Neuronal stem cell (in vitro differentiated cells): ENCODE results near the gene INTS3. TPM values are rescaled to one million over a fixed set of nuclear protein-coding genes. Genes with fewer than 3 reads are reported as not detected.

Experiments
- DNase-seq: peaks from one replicate; pipeline ENCODE4 v3.0.0-alpha.2; 2013; ENCODE audit warnings: low spot score
- H2AFZ ChIP-seq: one replicate; pipeline ENCODE4 v1.6.1; 2013; ENCODE audit warnings: mild to moderate bottlenecking, low read length, inconsistent platforms
- H2AK5ac ChIP-seq: 2 replicates; pipeline ENCODE4 v1.6.1; 2013; ENCODE audit warnings: low read depth, mild to moderate bottlenecking, inconsistent platforms, low read length, moderate library complexity, mixed read lengths
- H2BK120ac ChIP-seq: 2 replicates; pipeline ENCODE4 v1.6.1; 2013; ENCODE audit warnings: low read depth, mild to moderate bottlenecking, inconsistent platforms, low read length, moderate library complexity, mixed read lengths
- H2BK12ac ChIP-seq: one replicate; pipeline ENCODE4 v1.6.1; 2013; ENCODE audit warnings: low read length, inconsistent platforms
- H2BK15ac ChIP-seq: 2 replicates; pipeline ENCODE4 v1.6.1; 2013; ENCODE audit warnings: mild to moderate bottlenecking, low read length, inconsistent platforms, mixed read lengths
- H2BK5ac ChIP-seq: one replicate; pipeline ENCODE4 v1.6.1; 2013; ENCODE audit warnings: inconsistent platforms, mild to moderate bottlenecking, low read length, moderate library complexity
- H3K14ac ChIP-seq: one replicate; pipeline ENCODE4 v1.6.1; 2013; ENCODE audit warnings: low read length, inconsistent platforms
- H3K18ac ChIP-seq: 2 replicates; pipeline ENCODE4 v1.6.1; 2013; ENCODE audit warnings: low read length, inconsistent platforms
- H3K23ac ChIP-seq: 2 replicates; pipeline ENCODE4 v1.6.1; 2013; ENCODE audit warnings: low read depth, mild to moderate bottlenecking, mixed read lengths, low read length, inconsistent platforms; ENCODE audit not compliant: poor library complexity
- H3K27ac ChIP-seq: replicated peaks from 3 replicates; pipeline ENCODE4 v1.5.1; 2013; ENCODE audit warnings: low read length, inconsistent platforms
- H3K27me3 ChIP-seq, 3 experiments: 2 replicates each; pipeline ENCODE4 v1.6.1; 2013; ENCODE audit warnings: low read length in 3 of 3, mild to moderate bottlenecking in 2 of 3, inconsistent platforms in 1 of 3, low read depth in 1 of 3, mixed read lengths in 1 of 3, moderate library complexity in 1 of 3; ENCODE audit not compliant: control insufficient read depth in 3 of 3, insufficient read depth in 3 of 3
- H3K36me3 ChIP-seq, 2 donors: replicated peaks in 1 of 2; 2 replicates each; pipeline ENCODE4 v1.6.1; 2013; ENCODE audit warnings: low read length in 2 of 2; ENCODE audit not compliant: control insufficient read depth in 2 of 2, insufficient read depth in 2 of 2
- H3K4ac ChIP-seq: 2 replicates; pipeline ENCODE4 v1.6.1; 2013; ENCODE audit warnings: inconsistent platforms, mild to moderate bottlenecking, low read length, moderate library complexity
- H3K4me1 ChIP-seq, 2 donors: 1 replicate in 1 of 2; 2 replicates in 1 of 2; pipeline ENCODE4 v1.6.1; 2013; ENCODE audit warnings: low read length in 2 of 2, low read depth in 1 of 2; ENCODE audit not compliant: control insufficient read depth in 2 of 2, insufficient read depth in 1 of 2
- H3K4me2 ChIP-seq: one replicate; pipeline ENCODE4 v1.6.1; 2013; ENCODE audit warnings: mild to moderate bottlenecking, low read length, inconsistent platforms; ENCODE audit not compliant: insufficient read depth, poor library complexity, severe bottlenecking
- H3K4me3 ChIP-seq, 2 donors: 2 replicates each; pipeline ENCODE4 v1.5.1; 2013; ENCODE audit warnings: low read length in 2 of 2, mild to moderate bottlenecking in 2 of 2, inconsistent platforms in 1 of 2, moderate library complexity in 1 of 2
- H3K79me1 ChIP-seq: one replicate; pipeline ENCODE4 v1.6.1; 2013; ENCODE audit warnings: low read depth, mild to moderate bottlenecking, inconsistent platforms, low read length, moderate library complexity
- H3K9ac ChIP-seq: one replicate; pipeline ENCODE4 v1.6.1; 2013; ENCODE audit warnings: mild to moderate bottlenecking, low read depth, low read length, inconsistent platforms; ENCODE audit not compliant: poor library complexity
- H3K9me3 ChIP-seq, 2 donors: replicated peaks in 1 of 2; 2 replicates each; pipeline versions ENCODE3 to v1.6.1; 2013; ENCODE audit warnings: low read length in 2 of 2, mild to moderate bottlenecking in 2 of 2, inconsistent platforms in 1 of 2, low read depth in 1 of 2, mixed read lengths in 1 of 2, moderate library complexity in 1 of 2; ENCODE audit not compliant: control insufficient read depth in 2 of 2, insufficient read depth in 1 of 2
- H4K8ac ChIP-seq: one replicate; pipeline ENCODE4 v1.6.1; 2013; ENCODE audit warnings: low read depth, mild to moderate bottlenecking, inconsistent platforms, low read length, moderate library complexity
- H4K91ac ChIP-seq: one replicate; pipeline ENCODE4 v1.6.1; 2013; ENCODE audit warnings: low read length, low read depth, mild to moderate bottlenecking, inconsistent platforms; ENCODE audit not compliant: poor library complexity
- WGBS, 2 donors: extraction: QIAGEN DNeasy Blood & Tissue Kit; methylation state at CpG; one replicate each; pipeline ENCODE4 v1.1.7; 2013; ENCODE audit warnings: missing lambda C conversion rate in 2 of 2, mixed read lengths in 1 of 2; ENCODE audit not compliant: insufficient read length in 2 of 2, insufficient replicate concordance in 1 of 2; ENCODE audit errors: extremely low coverage in 2 of 2; 5-methylcytosine and 5-hydroxymethylcytosine counted together
- polyA plus RNA-seq, 2 experiments: library from polyadenylated mRNA; stranded (reverse); fragments of 200-250 nt; gene quantifications; one replicate each; pipeline ENCODE4 v1.2.3, GENCODE V29; 2013

Gene INTS3
- 24.8 TPM for polyA plus RNA-seq (2013, experiment 1 of 2)
- polyA plus RNA-seq (2013, experiment 2 of 2), result 24.2 TPM

- H3K23ac ChIP-seq, result peak within 1 kb of the TSS; percentile 92
- peak within 1 kb of the TSS; percentile 63 for H2BK15ac ChIP-seq
- H3K14ac ChIP-seq, result no peak within 1 kb of the TSS
- peak; percentile 100 for DNase-seq
- peak within 1 kb of the TSS; percentile 90 for H4K91ac ChIP-seq
- peak within 1 kb of the TSS; percentile 78 for H3K27ac ChIP-seq
- H3K4me2 ChIP-seq, result peak within 1 kb of the TSS; percentile 92
- no peak within 1 kb of the TSS for H2BK120ac ChIP-seq
- peak within 1 kb of the TSS; percentile 90 for H2AFZ ChIP-seq
- H3K36me3 ChIP-seq, result peaks cover 0 to 16% of the 10 kb centered on the region in 2 donors
- H3K4me1 ChIP-seq, result peaks cover 3 to 18% of the 10 kb centered on the region in 2 donors
- H2BK12ac ChIP-seq, result no peak within 1 kb of the TSS
- H3K9ac ChIP-seq, result peak within 1 kb of the TSS; percentile 95
- H3K27me3 ChIP-seq, result no peaks in the 10 kb centered on the region
- H3K9me3 ChIP-seq, result no peaks in the 10 kb centered on the region
- H3K18ac ChIP-seq, result peak within 1 kb of the TSS; percentile 95
- peaks cover 5% of the 10 kb centered on the region for H3K79me1 ChIP-seq
- peak within 1 kb of the TSS; percentile 70 for H4K8ac ChIP-seq
- peak within 1 kb of the TSS; percentile 45 for H2BK5ac ChIP-seq
- no CpG with 5 or more reads among the region's 49 CpGs for WGBS, 2 donors
- peak within 1 kb of the TSS; percentile 84 to 87 for H3K4me3 ChIP-seq
- H3K4ac ChIP-seq, result no peak within 1 kb of the TSS
- H2AK5ac ChIP-seq, result peak within 1 kb of the TSS; percentile 79
These were observed at the start of gene INTS3 for GRCh38 chr1:153727463-153728304. TSS of gene INTS3 (plus strand) at chr1:153728050. CDS start at chr1:153728635, 585 bp downstream.

- H3K4me3 ChIP-seq, result peak within 1 kb of the TSS; percentile 31 to 81
- no peak within 1 kb of the TSS for H3K4ac ChIP-seq
- H3K9ac ChIP-seq, result peak within 1 kb of the TSS; percentile 92
- H3K4me1 ChIP-seq, result peaks cover 8 to 11% of the 10 kb centered on the region in 2 donors
- H2BK12ac ChIP-seq, result peak within 1 kb of the TSS; percentile 78
- H2AK5ac ChIP-seq, result peak within 1 kb of the TSS; percentile 57
- H3K4me2 ChIP-seq, result peak within 1 kb of the TSS; percentile 90
- peak within 1 kb of the TSS; percentile 99 for H3K23ac ChIP-seq
- H3K14ac ChIP-seq, result peak within 1 kb of the TSS; percentile 91
- peaks cover 3% of the 10 kb centered on the region for H3K79me1 ChIP-seq
- peak within 1 kb of the TSS; percentile 93 for H2BK15ac ChIP-seq
- H2BK120ac ChIP-seq, result peak within 1 kb of the TSS; percentile 92
- peak within 1 kb of the TSS; percentile 96 for H3K18ac ChIP-seq
- DNase-seq, result no peak
- no peaks in the 10 kb centered on the region for H3K36me3 ChIP-seq
- no CpG with 5 or more reads among the region's 78 CpGs for WGBS, 2 donors
- H3K27ac ChIP-seq, result no peak within 1 kb of the TSS
- no peak within 1 kb of the TSS for H4K91ac ChIP-seq
- peaks cover 20 to 59% (median 40%) of the 10 kb centered on the region in 3 experiments for H3K27me3 ChIP-seq
- peak within 1 kb of the TSS; percentile 57 for H2BK5ac ChIP-seq
- peak within 1 kb of the TSS; percentile 9 for H4K8ac ChIP-seq
- peaks cover 0 to 2% of the 10 kb centered on the region in 2 donors for H3K9me3 ChIP-seq
- H2AFZ ChIP-seq, result peak within 1 kb of the TSS; percentile 91
These were observed 49.1 kb upstream of the INTS3 start, which contains the start of gene NPR1 for GRCh38 chr1:153678519-153679336. TSS of gene NPR1 (plus strand) at chr1:153678688. CDS start at chr1:153679109, 421 bp downstream.

GRCh38 chr1:153679337-153680119, 48.3 kb upstream of the INTS3 start:
- Histone ChIP-seq H3K9me3 (peaks cover 0 to 2% of the 10 kb centered on the region in 2 donors), H3K14ac (peak overlapping the region; percentile 91), H3K9ac (peak overlapping the region; percentile 92), H4K8ac (peak overlapping the region; percentile 9), H3K27me3 (peaks cover 20 to 64% (median 40%) of the 10 kb centered on the region in 3 experiments), H2AK5ac (no peak overlapping the region), H3K23ac (peak overlapping the region; percentile 99), H3K4me2 (peak overlapping the region; percentile 90), H4K91ac (no peak overlapping the region), H2BK12ac (peak overlapping the region; percentile 78), H3K36me3 (no peaks in the 10 kb centered on the region), H2BK5ac (peak overlapping the region; percentile 57), H2BK15ac (peak overlapping the region; percentile 93), H3K4me3 (peak overlapping the region; percentile 31 to 81), H3K27ac (no peak overlapping the region), H2AFZ (peak overlapping the region; percentile 91), H3K79me1 (peaks cover 3% of the 10 kb centered on the region), H3K4ac (no peak overlapping the region), H3K18ac (peak overlapping the region; percentile 96), H3K4me1 (peaks cover 8 to 11% of the 10 kb centered on the region in 2 donors), H2BK120ac (peak overlapping the region; percentile 92)
- DNase-seq, result no peak
- WGBS, 2 donors, result no CpG with 5 or more reads among the region's 73 CpGs
